ENCODE results near the gene GTF2A2. TPM values are rescaled to one million over a fixed set of nuclear protein-coding genes. Genes with fewer than 3 reads are reported as not detected.

The GTF2A2 gene
- total RNA-seq, 1 experiment from 2014 or later = 129 TPM

DNA sequence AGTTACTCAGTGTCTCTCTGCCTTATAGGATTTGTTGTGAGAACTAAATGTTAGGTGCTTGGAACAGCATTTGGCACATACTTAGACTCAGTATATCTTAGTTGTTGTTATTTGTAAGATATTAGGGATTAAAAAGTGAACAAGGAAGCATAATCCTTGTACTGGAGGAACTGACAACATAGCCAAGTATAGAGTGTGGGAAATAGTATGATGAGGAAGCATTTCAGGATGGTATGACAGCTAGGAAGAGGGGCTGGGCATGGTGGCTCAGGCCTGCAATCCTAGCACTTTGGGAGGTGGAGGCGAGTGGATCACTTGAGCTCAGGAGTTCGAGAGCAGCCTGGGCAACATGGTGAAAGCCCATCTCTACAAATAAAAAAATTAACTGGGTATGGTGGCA lies 62.3 kb downstream of the GTF2A2 start (continued):
- TF ChIP-seq, protein P1, sequence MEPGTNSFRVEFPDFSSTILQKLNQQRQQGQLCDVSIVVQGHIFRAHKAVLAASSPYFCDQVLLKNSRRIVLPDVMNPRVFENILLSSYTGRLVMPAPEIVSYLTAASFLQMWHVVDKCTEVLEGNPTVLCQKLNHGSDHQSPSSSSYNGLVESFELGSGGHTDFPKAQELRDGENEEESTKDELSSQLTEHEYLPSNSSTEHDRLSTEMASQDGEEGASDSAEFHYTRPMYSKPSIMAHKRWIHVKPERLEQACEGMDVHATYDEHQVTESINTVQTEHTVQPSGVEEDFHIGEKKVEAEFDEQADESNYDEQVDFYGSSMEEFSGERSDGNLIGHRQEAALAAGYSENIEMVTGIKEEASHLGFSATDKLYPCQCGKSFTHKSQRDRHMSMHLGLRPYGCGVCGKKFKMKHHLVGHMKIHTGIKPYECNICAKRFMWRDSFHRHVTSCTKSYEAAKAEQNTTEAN (CRISPR knock-in tag; IDR thresholded peaks at IDR 0.05) = no peak
- no peak for TF ChIP-seq ZNF396 (CRISPR knock-in tag; IDR thresholded peaks at IDR 0.05; ENCODE audit: borderline replicate concordance)

DNA sequence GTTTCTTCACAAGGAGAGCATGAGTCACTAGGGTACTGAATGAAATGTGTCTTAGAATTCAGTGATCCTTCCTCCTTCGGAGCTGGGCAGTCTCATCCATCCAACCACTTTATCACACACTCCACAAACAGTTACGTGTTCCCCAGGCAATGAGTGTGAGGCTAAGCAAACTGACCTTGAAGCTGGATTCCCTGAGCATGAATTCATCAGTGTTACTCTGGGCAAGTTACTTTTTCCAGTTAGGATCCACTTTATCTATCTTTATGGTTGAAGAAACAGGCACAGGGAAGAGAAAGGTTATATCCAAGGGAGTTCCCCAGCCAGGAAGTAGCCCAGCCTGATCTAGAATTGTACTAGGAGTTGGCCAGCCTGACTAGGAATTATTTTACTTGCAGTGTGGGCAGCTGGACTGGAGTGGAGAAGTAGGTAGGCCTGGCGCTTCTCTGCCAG lies 62.8 kb downstream of the GTF2A2 start:
- Mint-ChIP-seq H3K4me1 (no peaks in the 10 kb centered on the region), H3K4me3 (no peak overlapping the region), H3K27ac (no peak overlapping the region), H3K36me3 (no peaks in the 10 kb centered on the region), H3K9me3 (peaks cover 6% of the 10 kb centered on the region; the same call in 1 of the 2 replicates), H3K27me3 (ENCODE audit: low read depth) (no peaks in the 10 kb centered on the region; the same call in 1 of the 2 replicates)
- ChIA-PET CTCF (interaction anchor here (1.8 to 2.4 kb wide), 2 partner anchors 62 to 66 kb away, joined by 4 to 6 read pairs; no protein-coding TSS in a partner anchor), POLR2A (no interaction called here)
- no peak for DNase-seq (ENCODE audit: low spot score)
- TF ChIP-seq RELA (CRISPR knock-in tag; IDR thresholded peaks at IDR 0.05; ENCODE audit: borderline replicate concordance) (no peak), NR3C1 (CRISPR knock-in tag; conservative IDR thresholded peaks at IDR 0.05; ENCODE audit: low read depth) (no peak), FOXP1 (CRISPR knock-in tag; IDR thresholded peaks at IDR 0.05; ENCODE audit: borderline replicate concordance) (no peak), RORB (CRISPR knock-in tag; IDR thresholded peaks at IDR 0.05) (no peak), ZNF138 (CRISPR knock-in tag; conservative IDR thresholded peaks at IDR 0.05) (no peak)
- TF ChIP-seq, protein P2, sequence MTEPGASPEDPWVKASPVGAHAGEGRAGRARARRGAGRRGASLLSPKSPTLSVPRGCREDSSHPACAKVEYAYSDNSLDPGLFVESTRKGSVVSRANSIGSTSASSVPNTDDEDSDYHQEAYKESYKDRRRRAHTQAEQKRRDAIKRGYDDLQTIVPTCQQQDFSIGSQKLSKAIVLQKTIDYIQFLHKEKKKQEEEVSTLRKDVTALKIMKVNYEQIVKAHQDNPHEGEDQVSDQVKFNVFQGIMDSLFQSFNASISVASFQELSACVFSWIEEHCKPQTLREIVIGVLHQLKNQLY (CRISPR knock-in tag; IDR thresholded peaks at IDR 0.05) = no peak
- TF ChIP-seq, protein P3, sequence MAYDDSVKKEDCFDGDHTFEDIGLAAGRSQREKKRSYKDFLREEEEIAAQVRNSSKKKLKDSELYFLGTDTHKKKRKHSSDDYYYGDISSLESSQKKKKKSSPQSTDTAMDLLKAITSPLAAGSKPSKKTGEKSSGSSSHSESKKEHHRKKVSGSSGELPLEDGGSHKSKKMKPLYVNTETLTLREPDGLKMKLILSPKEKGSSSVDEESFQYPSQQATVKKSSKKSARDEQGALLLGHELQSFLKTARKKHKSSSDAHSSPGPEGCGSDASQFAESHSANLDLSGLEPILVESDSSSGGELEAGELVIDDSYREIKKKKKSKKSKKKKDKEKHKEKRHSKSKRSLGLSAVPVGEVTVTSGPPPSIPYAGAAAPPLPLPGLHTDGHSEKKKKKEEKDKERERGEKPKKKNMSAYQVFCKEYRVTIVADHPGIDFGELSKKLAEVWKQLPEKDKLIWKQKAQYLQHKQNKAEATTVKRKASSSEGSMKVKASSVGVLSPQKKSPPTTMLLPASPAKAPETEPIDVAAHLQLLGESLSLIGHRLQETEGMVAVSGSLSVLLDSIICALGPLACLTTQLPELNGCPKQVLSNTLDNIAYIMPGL (CRISPR knock-in tag; IDR thresholded peaks at IDR 0.05) = no peak
- TF ChIP-seq, protein P4, sequence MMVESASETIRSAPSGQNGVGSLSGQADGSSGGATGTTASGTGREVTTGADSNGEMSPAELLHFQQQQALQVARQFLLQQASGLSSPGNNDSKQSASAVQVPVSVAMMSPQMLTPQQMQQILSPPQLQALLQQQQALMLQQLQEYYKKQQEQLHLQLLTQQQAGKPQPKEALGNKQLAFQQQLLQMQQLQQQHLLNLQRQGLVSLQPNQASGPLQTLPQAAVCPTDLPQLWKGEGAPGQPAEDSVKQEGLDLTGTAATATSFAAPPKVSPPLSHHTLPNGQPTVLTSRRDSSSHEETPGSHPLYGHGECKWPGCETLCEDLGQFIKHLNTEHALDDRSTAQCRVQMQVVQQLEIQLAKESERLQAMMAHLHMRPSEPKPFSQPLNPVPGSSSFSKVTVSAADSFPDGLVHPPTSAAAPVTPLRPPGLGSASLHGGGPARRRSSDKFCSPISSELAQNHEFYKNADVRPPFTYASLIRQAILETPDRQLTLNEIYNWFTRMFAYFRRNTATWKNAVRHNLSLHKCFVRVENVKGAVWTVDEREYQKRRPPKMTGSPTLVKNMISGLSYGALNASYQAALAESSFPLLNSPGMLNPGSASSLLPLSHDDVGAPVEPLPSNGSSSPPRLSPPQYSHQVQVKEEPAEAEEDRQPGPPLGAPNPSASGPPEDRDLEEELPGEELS (CRISPR knock-in tag; IDR thresholded peaks at IDR 0.05) = no peak
- no peak for ATAC-seq

DNA sequence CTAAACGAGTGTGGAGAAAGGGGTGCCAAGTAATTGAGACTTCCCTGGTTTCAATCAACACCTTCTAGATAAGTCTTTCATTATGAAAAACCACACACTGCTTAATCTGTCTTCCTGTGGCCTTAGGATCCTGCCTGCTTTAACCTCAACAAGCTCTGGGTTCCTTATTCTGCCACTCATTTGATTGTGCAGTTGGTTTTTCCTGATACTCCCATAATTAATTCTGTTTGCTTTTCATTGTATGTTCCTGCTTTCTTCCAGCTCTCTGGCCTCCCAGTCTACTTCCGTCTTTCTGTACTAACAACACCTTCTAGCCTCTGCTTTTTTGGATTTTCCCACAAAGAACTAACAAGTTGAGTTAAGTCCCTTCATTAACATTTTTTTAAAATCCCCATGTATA lies 66.0 kb downstream of the GTF2A2 start:
- Mint-ChIP-seq H3K4me1 (no peaks in the 10 kb centered on the region), H3K27me3 (ENCODE audit: low read depth) (no peaks in the 10 kb centered on the region), H3K4me3 (no peak overlapping the region), H3K27ac (no peak overlapping the region), H3K36me3 (no peaks in the 10 kb centered on the region), H3K9me3 (peaks cover under 1% of the 10 kb centered on the region; the same call in 1 of the 2 replicates)
- CTCF ChIA-PET = interaction anchor here (0.7 to 1.1 kb wide), 2 partner anchors 29 to 62 kb away, joined by 3 to 5 read pairs; no protein-coding TSS in a partner anchor
- POLR2A ChIA-PET = interaction anchor here (1.1 kb wide), 1 partner anchor 330 kb away, joined by 3 read pairs; no protein-coding TSS in a partner anchor
- ATAC-seq (no peak), DNase-seq (ENCODE audit: low spot score) (no peak)
- TF ChIP-seq, protein P5, sequence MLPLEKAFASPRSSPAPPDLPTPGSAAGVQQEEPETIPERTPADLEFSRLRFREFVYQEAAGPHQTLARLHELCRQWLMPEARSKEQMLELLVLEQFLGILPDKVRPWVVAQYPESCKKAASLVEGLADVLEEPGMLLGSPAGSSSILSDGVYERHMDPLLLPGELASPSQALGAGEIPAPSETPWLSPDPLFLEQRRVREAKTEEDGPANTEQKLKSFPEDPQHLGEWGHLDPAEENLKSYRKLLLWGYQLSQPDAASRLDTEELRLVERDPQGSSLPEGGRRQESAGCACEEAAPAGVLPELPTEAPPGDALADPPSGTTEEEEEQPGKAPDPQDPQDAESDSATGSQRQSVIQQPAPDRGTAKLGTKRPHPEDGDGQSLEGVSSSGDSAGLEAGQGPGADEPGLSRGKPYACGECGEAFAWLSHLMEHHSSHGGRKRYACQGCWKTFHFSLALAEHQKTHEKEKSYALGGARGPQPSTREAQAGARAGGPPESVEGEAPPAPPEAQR (CRISPR knock-in tag; IDR thresholded peaks at IDR 0.05) = no peak
- TF ChIP-seq ELF4 (CRISPR knock-in tag; IDR thresholded peaks at IDR 0.05; ENCODE audit: low read depth) (no peak), NFE2L1 (CRISPR knock-in tag; IDR thresholded peaks at IDR 0.05) (no peak), ETV6 (CRISPR knock-in tag; IDR thresholded peaks at IDR 0.05) (no peak), RELA (CRISPR knock-in tag; IDR thresholded peaks at IDR 0.05; ENCODE audit: borderline replicate concordance) (no peak), JUN (CRISPR knock-in tag; IDR thresholded peaks at IDR 0.05) (no peak), NR3C1 (CRISPR knock-in tag; conservative IDR thresholded peaks at IDR 0.05; ENCODE audit: low read depth) (no peak), ESRRA (CRISPR knock-in tag; IDR thresholded peaks at IDR 0.05; ENCODE audit: borderline replicate concordance) (no peak), ZNF263 (CRISPR knock-in tag; IDR thresholded peaks at IDR 0.05; ENCODE audit: low read depth) (no peak), SMAD4 (CRISPR knock-in tag; IDR thresholded peaks at IDR 0.05) (no peak)

All from WTC11 (cell line).